Measurements from ENCODE around the gene DOK4.

DNA sequence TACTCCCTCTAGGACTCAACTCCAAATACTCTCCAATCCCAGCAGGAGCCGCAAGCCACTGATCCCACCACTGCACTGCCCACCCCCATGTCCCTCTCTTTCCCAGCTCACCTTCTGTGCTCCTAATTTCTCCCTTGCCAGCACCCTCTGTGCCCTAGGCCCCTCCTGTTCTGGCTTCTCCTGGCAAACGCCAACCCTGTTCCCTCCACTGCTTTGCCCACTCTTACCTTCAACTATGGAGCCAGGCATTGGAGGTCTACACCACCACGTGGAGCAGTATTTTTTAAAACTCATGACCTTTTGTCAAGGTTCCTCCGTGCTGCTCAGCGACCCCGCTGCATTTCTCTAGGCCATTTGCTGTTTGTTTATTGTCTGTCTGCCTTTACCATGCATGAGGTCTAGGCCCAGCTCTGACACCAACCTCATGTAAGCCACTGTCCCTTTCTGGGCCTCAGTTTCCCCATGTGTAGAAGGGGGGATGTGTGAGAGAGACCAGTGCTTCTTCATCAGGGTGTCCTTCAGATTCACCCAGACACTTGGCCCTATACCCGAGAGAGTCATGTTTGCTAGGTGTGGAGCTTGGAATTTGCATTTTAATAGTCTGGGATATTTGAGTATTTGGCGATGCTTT, 45.5 kb upstream of the DOK4 start:
- TF ChIP-seq CTCF (IDR thresholded peaks at IDR 0.05 in 4 of 5, conservative IDR thresholded peaks at IDR 0.05 in 1 of 5) (no peak), POLR2A (IDR thresholded peaks at IDR 0.05) (no peak)
